Measurements from ENCODE around the gene LMF1. TPM values are rescaled to one million over a fixed set of nuclear protein-coding genes. Genes with fewer than 3 reads are reported as not detected.
A peak's percentile ranks its signal among the peaks of the same experiment; 100 is the strongest.

LMF1 gene
- total RNA-seq, 1 experiment from 2014 or later = 2.8 TPM

DNA sequence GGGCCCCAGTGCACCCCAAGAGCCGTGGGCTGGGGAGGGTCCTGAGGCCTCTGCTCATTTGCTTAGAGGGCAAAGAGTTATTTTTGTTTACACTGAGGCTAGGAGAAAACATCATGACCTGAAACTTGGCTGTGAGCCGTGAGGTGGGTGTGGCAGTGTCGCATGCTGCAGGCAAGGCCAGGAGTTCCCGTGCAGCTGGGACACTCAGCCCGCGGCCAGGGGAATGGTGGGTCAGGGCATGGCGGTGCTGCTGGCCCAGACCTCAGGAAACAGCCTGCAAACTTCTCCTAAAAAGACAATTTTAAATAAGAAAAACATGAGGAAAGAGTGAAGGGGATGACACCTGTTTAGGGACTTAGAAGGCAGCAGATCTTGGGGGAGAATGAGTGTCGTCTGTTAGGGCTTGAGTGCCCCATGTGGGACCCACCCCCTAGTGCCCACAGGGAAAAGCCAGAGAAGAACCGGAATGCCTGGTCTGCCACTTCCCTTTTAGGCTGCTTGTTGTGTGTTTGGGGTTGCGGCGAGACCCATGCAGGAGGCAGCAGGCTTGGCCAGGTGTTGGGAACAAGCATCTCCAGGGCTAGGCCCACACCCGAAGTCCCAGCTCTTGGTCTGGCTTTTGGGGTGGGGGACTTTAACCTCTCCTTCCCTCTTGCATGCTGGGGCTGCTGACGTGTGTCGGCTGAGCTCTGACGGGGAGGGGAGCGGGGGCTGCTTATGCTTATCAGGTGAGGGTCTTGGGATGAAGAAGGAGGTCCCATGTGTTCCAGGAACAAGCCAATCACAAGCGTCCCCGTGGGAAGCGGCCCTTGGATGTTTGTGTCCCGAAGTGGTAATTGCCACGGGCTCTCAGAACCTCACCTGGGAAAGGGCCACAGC lies 89.3 kb downstream of the LMF1 start:
- DNase-seq (ENCODE audit: low read depth) = no peak

DNA sequence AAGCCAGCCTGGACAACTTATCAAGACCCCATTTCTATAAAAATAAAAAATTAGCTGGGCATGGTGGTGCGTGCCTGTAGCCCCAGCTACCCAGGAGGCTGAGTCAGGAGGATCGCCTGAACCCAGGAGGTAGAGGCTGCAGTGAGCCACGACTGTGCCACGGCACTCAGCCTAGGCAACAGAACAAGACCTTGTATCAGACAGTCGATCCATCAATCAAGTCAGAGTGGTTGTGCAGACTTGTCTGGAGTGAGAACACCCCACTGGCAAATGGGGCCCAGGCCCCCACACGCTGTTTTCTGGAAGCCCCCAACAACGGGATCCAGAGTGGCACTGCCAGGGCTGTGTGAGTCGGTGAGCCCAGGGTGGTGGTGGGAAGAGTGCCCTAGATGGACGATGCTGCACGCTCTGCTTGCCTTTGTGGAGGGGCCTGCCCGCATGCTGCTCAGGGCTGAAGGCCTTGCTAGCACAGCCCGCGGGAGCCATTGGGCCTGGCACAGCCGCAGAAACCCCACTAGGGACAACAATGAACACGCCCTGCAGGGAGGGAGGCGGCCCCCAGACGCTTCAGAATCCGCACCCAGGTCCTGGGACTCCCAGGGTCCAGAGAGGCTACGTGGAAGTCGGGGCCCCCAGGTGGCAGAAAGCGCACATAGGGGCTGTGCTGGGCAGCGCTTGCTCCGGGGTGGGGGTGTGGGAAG lies 90.2 kb downstream of the LMF1 start:
- no peak for DNase-seq (ENCODE audit: low read depth)

DNA sequence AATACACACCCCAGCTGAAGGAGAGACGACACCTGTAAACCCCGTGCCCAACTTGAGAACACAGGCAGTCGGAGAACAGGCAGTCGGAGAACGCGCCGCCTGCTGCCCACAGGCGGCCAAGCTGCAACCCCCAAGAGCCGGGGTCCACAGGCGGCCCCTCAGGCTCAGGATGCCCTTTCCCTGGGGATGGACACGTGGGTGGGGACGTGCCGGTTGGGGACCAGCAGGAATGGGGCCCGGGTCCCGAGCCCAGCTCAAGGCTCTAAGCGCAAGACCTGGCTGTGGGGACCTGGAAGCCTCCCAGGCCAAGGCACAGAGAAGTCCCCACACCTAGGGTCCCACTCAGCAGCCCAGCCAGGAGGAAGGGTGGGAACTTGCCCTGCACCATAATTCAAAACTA lies 90.8 kb downstream of the LMF1 start:
- DNase-seq (ENCODE audit: low read depth) = no peak

DNA sequence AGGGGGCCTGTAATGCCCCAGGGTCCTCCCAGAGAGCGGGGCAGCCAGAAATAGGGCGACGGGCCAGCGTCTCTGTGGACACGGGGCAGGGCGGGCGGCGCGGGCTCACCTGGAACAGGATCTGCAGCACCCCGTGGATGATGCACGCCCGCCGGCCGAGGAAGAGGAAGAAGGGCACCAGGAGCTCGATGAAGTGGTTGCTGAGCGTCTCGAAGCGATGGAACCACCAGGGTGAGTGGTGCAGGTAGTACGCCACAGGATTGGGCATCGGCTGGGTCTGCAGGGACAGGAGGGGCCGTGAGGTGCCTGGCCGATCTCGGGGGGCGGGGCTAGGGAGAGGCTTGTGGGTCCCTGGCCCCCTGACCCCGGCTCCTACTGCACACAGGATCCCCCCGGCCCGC lies 91.3 kb downstream of the LMF1 start:
- no peak for DNase-seq (ENCODE audit: low read depth)

DNA sequence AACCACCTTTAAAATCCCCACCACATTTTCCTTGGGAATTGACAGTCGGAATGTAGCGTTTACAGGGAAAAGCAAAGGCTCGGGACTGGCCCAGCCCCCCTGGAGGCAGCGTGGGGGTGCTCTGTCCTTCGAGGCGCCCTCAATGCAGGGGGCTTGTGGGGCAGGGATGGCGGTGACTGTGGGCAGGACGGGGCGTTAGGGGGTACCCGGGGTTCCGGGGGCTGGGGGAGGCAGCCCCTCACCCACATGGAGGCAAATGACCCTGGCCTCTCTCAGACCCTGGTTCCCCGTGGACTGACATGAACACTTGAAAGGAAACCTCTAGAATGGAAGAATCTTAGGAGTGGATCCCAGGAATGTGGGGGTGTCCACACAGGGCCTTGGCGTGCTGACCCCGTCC lies 91.9 kb downstream of the LMF1 start:
- DNase-seq (ENCODE audit: low read depth) = no peak

DNA sequence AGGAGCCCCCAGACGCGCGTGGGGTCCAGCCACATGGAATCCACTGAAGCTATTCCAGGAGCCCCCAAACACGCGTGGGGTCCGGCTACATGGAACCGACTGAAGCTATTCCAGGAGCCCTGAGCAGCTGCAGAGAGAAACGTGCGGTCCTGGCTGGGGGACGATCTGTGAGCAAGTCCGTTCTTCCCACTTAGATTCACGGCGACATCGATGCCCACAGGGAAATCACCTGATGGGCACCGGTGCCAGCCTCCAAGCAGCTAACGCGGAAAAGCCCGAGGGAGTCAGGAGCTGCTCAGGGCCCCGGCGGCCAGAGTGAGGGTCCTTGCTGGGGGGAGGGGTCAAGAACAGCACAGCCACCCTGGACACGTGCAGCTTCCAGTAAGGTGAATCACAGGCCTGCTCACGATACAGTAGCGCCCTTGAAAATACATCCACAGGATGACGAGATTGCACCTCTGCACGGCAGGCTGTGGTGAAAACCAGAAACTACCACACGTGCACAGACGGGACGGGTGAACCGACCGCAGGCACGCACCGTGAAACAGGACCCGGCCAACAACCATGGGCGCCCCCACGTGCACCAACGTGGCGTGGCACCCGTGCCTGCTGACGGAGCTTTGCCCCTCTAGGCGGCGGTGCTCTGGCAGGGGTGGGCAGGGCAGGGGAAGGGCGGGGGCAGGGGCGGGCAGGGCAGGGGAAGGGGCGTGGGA lies 92.6 kb downstream of the LMF1 start:
- DNase-seq (ENCODE audit: low read depth) = peak; percentile 10

DNA sequence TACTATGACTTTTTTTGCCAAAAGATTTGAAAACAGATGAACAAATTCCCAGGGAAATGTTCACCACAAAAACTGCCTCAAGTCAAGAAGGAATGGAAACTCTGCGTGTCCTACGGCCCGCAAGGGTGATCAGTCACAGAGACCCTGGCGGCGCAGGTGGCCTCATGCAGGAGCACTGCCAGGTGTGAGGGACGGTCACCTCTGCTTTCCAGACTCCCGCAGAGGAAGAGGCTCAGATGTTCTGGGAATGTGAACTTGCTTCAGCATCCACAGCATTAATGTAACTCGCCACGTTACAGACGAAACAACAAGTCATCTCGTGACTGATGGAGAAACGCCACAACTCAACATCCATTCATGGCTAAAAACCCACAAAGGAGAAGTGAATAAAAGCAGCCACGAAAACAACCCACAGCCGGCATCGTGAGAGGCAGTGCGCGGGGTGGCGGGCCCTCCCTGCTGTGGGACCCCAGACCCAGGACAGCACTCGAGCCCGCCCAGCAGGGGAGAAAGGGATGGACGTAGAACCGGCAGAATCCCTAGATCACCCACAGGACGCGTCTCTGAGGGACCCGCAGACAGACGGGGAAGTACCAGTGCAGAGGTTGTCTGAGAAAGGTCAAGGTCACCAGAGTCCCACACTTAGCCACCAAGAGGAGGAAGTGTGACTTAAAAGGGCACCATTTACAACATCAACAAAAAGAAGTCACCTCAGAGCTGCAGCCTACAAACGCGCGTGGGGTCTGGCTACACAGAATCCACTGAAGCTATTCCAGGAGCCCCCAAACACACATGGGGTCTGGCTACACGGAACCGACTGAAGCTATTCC lies 93.3 kb downstream of the LMF1 start:
- DNase-seq (ENCODE audit: low read depth) = no peak

DNA sequence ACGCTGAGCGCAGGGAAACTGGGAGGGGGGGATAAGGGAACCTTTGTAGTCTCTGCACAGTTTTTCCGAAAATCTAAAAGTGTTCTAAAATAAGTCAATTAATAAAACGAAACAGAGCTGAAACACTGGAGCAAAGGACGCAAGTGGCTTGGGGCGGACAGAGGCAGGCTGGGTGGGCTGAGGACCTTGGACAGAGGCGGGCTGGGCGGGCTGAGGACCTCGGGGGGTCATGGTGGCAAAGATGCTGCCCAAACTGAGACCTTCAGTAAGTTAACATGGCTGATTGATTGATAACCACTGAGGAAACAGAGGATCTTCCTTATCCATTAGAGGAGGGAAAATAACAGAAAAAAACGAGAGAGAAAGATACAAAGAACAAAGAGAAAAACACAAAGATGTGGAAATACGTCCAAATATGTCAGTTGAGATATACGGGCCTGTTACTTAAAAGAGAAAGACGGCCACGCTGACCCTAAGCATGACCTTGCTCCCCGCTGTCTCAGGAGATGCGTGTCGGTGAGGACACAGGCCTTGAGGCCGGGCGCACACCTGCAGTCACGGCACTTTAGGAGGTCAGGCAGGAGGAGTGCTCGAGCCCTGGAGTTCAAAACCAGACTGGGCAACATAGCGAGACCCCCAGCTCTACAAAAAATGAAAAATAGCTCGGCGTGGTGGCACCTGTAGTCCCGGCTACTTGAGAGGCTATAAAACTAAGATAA lies 94.1 kb downstream of the LMF1 start:
- DNase-seq (ENCODE audit: low read depth) = no peak

DNA sequence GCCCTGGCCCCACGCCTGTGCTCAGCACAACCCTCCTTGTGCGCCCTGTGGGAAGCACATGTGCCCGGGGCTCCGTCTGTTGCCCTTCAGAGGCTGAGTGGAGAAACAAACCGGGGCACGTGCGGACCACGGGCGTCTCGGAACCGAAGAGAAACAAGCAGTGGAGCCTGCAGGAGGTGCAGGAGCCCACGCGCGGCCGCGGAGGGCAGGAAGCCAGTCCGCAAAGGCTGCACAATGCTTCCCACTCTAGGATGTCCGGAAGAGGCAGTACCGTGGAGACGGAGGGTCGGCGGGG lies 94.8 kb downstream of the LMF1 start:
- DNase-seq (ENCODE audit: low read depth) = no peak

DNA sequence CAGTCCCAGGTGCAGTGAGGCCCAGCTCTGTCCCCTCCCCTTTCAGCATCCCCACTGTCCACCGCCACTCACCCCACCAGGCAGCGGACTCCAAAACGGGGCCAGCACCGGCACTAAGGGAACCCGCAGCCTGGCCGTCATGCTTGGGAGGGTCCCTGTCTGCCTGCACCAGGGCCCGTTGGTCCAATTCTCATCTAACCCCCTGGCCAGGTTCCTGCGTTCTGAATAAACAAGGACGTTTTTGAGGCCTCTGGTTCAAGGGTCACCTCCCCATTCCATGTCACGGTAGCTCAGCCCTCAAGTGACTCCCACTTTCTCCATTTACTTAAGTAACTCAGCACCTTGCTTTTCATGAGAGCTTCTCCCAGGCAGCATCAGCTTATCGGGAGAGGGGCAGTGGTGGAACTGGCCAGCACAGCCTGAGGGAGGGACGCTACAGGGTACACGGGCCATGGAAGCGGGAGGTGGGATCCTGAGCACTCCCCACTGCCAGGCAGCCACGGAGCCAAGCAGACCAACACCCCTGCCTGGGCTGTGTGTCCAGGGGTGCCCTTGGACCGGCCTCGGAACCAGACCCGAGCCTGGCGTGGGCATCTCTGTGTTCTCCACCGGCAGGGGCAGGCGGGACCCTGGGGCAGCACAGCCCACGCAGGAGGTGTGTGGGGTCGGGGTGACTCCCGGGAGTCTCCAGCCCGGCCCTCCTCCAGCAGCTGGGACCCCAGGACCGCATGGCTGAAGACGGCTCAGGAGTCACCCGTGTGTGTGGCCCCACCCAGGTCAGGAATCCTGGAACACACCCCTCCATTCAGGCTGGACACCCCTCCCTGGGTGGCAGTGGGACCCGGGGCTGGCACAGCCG lies 95.4 kb downstream of the LMF1 start:
- DNase-seq (ENCODE audit: low read depth) = no peak

DNA sequence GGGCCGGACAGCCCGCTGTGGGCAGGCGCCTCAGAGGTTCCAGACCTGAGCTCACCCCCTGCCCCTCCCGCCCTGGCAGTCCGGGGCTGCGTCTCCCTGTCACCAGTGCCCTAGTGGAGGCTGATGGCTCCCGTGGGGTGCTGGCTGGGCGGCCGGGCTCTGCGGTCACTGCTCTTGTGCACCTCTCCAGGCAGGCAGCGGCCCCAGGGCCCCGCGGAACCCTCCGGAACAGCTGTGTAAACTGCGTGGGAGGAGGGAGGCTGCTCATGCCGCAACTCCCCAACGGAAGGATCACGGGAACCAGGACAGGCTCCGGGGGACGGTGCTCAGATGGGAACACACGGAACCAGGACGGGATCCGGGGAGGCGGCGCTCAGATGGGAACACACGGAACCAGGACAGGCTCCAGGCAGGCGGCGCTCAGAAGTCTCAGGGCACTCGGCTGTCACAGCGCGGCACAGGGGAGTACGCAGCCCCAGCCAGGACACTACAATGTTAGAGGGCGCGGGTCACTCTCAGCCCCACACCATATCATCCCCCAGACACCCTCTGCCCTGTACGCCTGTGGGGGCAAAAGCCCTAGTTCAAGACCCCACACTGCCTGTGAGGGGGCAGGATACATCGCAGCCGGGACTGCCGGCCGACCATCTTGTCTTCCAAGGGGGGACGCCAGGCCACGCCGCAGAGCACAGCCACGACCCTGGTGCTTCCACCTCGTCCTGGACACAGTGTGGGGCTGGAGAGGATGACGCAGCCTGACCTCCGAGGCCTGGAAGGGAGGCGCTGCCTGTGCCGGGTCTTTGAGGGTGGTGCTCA lies 96.2 kb downstream of the LMF1 start:
- no peak for DNase-seq (ENCODE audit: low read depth)

DNA sequence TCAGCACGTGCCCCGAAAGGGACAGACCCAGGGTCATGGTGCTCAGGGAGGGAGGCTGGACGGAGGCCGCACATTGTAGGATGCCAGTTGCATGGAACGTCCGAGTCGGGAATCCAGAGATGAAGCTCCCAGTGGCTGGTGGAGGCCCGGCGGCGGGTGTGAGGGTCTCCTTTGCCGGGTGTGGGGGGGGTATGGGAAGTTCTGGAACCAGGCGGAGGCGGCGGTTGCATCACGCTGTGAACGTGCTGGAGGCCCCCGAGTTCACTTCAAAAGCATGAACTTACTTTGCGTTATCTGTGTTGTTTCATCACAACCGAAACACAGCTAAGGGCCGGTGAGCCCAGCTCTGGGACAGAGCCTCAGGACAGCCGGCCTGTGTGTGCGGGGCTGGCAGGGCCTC lies 96.9 kb downstream of the LMF1 start:
- DNase-seq (ENCODE audit: low read depth) = no peak

DNA sequence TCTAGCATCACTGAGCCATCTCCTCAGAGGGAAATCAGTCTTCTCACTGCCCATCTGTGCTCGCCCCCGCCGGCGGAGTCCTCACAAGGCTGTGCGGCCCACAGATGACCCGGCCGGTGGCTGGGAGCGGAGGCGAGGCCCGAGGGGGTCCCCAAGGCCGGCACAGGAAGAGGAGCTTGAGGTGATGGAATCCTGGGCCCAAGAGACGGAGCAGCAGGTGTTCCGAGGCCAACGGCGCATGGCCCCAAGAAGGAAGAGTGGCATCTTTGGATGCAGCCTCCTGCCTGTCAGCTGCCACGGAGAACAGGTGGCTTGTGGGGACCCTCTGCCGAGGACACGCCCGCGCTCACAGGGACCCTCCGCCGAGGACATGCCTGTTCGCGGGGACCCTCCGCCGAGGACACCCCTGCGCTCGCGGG lies 97.5 kb downstream of the LMF1 start:
- DNase-seq (ENCODE audit: low read depth) = no peak

DNA sequence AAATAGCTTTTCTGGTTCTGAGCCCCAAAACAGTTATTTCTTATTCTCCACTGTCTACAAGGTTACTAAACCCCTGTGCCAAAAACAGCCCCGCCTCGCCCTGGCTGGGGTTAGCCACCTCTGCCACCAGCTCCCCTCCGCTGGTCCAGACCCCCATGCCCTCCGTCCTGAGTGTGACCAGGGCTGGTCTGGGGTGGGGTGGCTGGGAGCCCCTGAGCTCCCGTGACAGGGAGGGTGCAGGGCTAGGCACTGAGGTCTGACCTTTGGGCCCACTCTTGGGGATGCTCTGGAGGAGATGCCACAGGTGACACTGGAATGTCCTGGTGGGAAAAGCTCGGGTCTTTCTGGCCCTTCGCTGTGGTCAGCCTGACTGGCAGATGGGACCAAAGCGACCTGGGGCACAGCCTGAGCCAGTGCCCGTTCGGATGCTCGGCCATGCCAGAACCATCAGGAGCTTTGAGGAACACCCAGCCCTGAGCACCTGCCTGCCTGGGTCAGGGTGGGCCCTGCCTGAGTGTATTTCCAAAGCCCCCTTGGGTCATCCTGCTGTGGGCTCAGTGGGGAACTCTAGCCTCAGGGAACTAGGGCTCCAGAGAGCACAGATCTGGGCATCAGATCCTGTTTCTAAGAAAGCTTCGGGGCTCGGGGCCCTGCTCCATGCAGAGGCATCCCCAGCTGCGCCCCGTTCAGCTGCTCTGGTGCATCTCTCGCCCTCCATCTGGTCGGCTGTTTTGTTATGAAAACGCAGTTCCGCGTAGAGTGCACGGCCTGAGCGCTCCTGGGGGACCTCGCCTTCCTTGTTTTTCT lies 98.1 kb downstream of the LMF1 start:
- no peak for DNase-seq (ENCODE audit: low read depth)

DNA sequence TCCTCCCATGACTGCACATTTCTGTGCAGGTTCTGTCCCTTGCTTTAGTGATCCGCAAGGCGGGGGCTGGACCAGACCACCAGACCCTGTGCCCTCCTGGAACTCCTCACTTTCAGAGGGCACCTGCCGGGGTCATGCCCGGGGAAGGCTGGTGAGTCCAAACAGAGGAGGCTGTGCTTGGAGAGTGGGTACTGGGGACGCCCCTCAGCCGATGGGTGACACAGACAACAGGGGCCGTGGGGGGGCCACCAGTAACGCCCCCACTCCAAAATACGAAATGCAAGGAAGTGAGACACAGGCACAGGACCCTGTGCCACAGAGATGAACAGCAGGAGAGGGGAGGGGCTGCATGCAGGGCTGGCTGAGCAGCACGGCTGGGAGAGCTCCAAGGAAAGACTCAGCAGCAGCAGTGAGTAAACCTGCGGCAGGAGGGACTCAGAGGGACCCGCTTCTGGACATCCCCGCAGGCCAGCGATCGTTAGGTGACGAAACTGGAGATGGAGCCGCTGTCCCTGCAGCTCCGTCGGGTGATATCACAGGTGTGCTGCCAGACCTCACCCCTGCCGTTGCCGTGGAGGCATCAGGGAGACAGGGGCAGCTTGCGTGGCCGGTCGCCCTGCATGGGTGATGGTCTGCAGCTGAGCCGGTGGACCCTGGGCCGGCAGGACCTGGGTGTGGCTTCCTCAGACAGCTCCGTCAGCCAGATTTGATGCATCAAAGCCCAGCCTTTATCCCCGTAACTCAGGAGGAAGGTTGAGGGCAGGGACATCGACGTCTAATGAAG lies 99.0 kb downstream of the LMF1 start:
- DNase-seq (ENCODE audit: low read depth) = no peak

DNA sequence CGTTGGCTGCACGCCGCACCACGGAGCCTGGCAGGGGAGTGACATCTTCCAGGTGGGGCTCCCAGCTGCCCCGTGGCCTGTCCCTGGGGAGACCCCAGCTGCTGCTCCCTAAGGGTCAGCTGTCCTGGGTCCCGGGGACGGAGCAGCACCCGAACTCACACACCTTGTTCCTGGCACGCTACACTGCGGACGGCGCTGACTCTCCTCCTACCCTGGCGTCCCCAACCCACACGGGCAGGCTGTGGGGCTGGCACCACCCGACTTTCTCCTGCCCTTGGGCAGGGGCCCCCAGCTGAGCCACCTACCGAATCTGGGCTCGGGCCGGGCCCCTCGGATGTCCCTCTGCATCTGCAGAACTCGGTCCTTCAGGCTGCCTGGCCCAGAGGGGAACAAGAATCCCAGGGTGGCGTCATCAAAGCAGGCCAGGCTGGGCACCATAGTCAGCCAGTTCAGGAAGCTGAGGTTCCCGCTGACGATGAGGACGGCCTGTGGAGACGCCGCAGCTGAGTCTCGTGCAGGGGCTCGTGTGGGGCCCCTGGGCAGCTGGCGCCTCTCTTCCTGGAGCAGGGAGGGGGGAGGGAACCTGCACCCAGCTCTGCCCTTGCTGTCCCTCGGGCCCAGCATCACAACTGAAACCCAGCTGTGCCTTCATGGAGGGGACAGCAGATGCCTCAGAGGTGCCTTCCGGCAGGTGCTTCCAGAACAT lies 99.8 kb downstream of the LMF1 start:
- DNase-seq (ENCODE audit: low read depth) = no peak

Measured in M059J (cell line).